GM12892 (cell line): ENCODE measurements around the gene ORC4.

Experiments
- POLR2A ChIP-seq: IDR thresholded peaks from 2 replicates; pipeline ENCODE4 v1.6.1; 2011; ENCODE audit warnings: low read depth, low read length, control low read depth
- POLR2AphosphoS5 ChIP-seq: IDR thresholded peaks from 2 replicates; pipeline ENCODE4 v1.6.1; 2011; ENCODE audit warnings: low read depth, low read length, control low read depth
- TAF1 ChIP-seq: IDR thresholded peaks from 2 replicates; pipeline ENCODE4 v1.6.1; 2011; ENCODE audit warnings: low read depth, mild to moderate bottlenecking, control low read depth, low read length, borderline replicate concordance

- TF ChIP-seq POLR2AphosphoS5 (no peak), POLR2A (no peak), TAF1 (no peak)
Observed at GRCh38 chr2:147996828-147997227, 23.7 kb downstream of the ORC4 start.
